MM.1S (cell line): ENCODE results near the gene TOGARAM2.

ENCODE experiments used
- CTCF ChIP-seq: fragments of 300-600 bp; sonication (generic); IDR thresholded peaks from 2 replicates; pipeline ENCODE4 v1.5.1; 2016; ENCODE audit warnings: antibody characterized with exemption, low read length, mixed read lengths
- EZH2 ChIP-seq: fragments of 300-600 bp; sonication (generic); optimal IDR thresholded peaks from 2 replicates; pipeline ENCODE3; 2017; ENCODE audit warnings: low read depth, mild to moderate bottlenecking, antibody characterized with exemption, low read length, mixed read lengths

- no peak for TF ChIP-seq CTCF
- no peak for TF ChIP-seq EZH2
Observed at GRCh38 chr2:29021886-29022285, 40.8 kb downstream of the TOGARAM2 start.
